Stimulated activated CD4-positive, alpha-beta T cell treated with anti-CD3 and anti-CD28 coated beads, Interleukin-2, amount 100 ng/mL, for 48 hours (primary cell): ENCODE results near the gene PLB1.
"Not testable (repeated sequence)": the region's sequence is repeated elsewhere in the genome, so short reads cannot be mapped to it uniquely, and the experiment has no call there.

Experiments used
- DNase-seq, 2 donors: peaks; one replicate each; pipeline ENCODE4 v3.0.0-alpha.2; 2020

PLB1 gene

DNA sequence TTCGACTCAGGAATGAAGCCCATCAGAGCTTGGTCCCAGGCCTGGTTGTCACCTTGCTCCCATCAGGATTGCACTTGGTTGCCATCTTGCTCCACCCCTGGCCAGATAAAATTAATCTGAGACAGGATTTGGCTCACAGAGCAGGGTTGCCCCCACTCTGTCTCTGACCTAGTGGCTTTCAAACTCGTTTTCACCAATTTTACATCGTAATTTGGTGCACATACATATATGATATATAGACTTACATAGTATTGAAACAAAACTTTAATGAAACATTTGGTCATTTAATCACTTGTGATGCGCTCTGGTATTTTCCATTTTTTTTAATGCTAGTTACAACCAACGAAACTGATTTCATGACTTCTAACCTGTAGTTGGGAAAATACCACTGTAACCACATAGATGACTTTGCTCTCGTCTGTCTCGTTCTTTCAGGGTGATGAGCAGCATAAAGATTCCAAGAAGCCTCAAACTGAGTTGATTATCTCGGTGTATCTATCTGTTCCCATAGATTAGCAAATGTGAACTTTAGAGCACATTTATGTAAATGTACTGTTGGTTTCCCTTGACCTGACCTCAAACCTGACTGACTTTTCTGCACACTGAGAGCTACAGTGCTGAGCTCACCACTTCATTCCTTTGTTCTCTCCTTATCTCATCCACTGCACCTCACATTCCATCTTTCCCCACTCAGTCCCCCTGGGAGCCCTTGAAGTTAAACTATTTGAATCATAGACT, 30.5 kb upstream of the PLB1 start:
- no peak for DNase-seq

DNA sequence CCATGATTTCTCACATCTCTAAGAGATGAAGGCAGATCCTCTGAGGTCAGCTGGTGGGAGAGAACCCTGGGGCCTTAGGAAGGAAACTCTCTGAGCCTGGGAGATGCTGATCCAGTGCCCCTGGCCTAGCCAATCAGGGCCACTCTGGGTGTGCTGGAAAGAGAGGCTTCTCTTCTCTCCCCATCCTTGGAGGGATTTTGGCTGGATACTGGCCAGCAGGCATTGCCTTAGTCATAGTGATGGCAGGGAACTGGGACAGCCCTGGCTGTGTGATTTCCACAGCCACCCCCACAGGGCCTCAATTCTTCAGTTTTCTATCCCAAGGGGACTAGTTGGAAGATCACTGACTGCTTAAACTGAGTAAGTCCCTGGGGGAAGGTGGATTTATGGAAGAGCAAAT, 26.6 kb upstream of the PLB1 start:
- DNase-seq: no peak

DNA sequence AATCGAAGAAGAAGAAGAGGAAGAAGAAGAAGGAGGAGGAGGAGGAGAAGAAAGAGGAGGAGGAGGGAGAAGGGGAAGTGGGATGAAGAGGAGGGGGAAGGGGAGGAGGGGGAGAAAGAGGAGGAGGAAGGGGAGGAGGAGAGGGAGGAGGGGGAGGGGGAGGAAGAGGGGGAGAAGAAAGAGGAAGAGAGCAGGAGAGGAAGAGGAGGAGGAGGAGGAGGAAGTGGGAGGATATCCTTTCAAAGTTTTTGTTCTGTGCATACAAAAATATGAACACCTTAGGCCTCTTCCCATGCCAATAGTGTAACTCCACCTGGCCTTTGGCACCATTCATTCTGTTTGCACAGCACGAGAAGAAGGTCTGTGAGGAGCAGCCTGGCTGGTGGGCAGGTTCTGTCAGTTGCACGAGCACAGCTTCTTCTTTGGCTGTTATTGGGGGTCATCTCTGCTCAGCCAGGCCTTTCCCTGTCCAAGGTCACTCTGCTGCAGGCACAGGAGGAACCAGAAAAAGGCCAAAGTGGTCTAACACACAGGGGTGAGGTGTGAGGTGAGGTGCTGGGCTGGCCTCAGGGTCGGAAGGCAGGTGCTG, 25.8 kb upstream of the PLB1 start:
- DNase-seq: no peak

DNA sequence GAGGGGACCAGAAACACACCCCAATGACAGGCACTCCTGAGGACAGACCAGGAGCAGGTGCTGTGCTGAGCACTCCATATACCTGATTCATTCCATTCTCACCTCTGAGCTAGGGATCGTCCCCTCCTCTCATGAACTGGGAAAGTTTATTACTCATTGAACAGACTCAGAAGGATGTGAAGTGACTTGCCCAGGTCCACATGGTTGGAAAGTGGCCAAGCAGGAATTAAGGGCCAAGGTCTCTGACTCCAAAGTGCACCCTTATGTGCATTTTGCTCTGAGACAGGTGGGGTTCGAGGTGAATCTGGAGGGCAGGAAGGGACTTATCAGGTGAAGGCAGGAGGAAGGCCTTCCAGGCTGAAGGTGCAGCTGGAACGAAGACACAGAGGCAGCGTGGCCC, 25.1 kb upstream of the PLB1 start:
- DNase-seq: no peak

DNA sequence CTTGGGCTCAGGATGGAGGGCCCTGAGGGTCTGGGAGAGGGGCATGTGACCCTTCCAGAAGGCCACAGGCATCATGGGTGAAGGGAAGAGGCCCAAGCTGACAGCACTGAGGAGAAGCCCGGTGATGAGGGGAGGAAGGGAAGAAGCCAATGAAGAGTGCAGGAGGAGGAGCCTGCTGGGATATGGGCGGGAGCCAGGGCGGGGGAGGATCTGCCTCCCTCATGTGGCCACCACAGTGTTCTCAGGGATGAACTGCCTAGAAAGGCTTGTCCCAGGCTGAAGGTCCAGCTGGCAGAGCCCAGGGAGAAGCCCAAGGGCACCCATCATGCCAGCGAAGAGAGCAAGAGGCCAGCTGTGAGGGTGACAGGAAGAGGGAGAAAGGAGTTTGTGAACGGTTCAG, 24.6 kb upstream of the PLB1 start:
- no peak for DNase-seq

DNA sequence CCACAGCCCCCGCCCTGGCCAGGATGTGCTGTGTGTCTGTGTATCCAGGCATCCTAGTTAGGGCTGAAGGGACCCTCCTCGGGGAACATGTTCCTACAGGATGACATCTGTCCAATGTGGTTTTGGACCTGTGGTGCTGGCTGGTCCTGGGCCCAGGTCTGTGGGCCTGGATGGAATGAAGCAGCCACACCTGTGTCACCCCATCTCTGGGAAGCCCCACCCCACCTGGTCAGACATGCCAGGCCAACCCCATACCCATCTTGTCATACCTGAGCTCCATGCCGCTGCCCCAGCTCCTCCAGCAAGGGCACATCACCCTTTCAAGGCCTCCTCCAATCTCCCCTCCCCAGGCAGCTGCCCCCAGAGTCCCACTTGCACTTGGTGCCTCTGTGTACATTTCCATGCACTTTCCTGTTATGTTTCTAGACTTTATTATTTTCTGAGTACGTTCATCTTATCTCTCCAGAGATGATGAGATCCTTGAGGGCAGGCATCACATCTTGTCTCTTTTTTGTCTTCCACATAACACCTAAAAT, 24.1 kb upstream of the PLB1 start:
- no peak for DNase-seq

DNA sequence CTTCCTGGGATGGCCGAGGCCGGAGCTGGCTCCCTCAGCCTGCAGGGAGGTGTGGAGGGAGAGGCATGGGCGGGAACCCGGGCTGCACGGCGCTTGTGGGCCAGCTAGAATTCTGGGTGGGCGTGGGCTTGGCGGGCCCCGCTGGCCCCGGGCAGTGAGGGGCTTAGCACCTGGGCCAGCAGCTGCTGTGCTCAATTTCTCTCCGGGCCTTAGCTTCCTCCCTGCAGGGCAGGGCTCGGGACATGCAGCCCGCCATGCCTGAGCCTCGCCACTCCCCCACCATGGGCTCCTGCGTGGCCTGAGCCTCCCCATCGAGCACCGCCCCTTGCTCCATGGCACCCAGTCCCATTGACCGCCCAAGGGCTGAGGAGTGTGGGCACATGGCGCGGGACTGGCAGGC, 23.2 kb upstream of the PLB1 start:
- not testable (repeated sequence) for DNase-seq

DNA sequence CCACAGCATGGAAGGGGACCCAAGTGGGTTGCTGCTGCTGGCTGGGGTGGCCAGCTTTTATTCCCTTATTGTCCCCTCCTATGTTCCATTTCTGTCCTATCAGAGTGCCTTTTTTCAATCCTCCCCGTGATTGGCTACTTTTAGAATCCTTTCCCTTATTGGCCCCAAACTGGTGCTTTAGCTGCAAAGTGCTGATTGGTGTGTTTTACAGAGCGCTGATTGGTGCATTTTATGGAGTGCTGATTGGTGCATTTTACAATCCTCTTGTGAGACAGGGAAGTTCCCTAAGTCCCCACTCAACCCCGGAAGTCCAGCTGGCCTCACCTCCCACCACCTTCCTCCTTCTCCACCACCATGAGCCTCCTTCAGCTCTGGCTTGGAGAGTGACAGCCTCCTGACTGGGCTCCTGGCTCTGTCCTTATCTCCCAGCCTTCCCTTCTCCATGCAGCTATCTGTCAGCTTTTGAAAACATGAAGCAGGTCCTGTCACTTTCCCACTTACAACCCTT, 20.7 kb upstream of the PLB1 start:
- DNase-seq: no peak

DNA sequence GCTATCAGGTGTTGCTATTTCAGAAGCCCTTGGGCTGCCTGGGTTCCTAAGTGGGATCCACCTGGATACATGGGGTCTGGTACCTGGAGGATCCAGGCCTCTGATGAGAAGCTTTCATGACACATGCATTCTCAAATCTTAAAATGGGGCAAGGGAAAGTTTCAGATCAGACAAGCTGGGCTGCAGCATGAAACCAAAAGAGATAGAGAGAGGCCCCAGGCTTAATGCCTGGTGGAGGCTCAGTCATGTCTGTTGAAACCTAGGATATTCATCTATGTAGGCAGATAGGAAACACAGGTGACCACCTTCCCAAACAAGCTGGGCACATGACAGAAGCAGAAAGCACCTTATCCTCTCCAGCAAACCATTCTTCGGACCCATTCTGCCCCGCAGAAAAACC, 18.8 kb upstream of the PLB1 start:
- no peak for DNase-seq

DNA sequence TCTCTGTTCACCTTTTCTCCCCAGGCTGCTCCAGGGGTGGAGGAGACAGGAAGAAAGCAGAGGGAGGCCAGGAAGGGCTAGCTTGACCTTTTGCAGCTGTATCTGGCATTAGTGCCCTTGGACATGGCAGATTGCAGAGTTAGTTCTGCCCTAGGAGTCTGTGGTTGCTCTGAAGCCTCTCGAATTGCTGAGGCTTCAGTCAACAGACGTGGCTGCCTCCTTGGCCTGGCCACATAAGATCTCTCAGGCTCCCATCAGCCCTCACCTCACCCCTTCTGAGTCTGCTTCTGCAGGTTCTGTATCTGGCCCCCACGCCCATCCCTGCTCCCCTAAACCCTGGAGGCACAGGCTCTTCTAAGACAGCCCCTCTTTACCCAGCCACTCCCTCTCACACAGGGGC, 18.2 kb upstream of the PLB1 start:
- DNase-seq: no peak

DNA sequence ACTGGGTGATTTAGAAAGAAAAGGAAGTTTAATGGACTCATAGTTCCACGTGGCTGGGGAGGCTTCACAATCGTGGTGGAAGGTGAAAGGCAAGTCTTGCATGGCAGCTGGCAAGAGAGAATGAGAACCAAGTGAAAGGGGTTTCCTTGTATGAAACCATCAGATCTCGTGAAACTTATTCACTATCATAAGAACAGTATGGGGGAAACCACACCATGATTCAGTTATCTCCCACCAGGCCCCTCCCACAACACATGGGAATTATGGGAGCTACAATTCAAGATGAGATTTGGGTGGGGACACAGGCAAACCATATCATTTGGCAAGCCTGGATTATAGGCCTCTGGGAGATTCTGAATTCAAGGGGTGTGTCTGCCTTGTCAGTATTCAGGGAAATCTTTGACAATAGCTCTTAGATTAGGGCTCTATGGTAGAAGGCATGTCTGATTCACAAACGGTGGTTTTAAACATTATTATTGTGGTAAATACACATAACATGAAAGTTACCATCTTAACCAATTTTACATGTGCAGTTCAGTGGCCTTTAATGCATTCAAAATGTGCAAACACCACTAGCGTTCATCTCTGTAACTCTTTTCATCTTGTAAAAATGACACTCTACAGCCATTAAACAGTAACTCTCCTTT, 15.3 kb upstream of the PLB1 start:
- DNase-seq: no peak

DNA sequence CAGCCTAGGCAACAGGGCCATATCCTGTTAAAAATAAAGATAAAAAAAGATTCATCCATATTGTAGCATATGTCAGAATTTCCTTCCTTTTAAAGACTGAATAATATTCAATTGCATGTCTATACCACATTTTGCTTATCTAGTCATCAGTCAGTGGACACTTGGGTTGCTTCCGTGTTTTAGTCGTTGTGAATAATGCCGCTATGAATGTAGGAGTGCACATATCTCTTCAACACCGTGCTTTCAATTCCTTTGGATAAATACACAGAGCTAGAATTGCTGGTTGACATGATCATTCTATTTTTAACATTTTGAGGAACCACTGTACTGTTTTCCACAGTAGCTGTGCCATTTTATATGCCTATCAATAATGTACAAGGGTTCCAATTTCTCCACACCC, 14.0 kb upstream of the PLB1 start:
- DNase-seq: no peak

DNA sequence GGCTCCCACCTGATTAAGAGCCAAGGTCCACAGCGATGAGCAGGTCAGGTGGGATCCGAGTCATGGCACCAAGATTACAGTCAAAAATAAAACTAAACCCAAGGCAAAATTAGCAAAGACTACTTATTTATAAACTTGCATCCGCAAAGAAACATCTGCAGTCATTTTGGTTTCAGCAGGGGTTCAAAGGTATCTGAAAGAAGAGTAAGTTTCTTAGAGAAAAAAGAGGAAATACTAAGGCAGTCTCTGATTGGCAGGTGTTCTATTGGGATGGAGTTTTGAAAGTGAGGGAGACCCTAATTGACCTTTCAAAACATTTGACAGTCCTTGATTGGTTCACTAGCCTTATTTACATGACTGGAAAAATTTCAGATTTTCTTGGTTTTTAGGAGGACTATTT, 11.0 kb upstream of the PLB1 start:
- DNase-seq: no peak

DNA sequence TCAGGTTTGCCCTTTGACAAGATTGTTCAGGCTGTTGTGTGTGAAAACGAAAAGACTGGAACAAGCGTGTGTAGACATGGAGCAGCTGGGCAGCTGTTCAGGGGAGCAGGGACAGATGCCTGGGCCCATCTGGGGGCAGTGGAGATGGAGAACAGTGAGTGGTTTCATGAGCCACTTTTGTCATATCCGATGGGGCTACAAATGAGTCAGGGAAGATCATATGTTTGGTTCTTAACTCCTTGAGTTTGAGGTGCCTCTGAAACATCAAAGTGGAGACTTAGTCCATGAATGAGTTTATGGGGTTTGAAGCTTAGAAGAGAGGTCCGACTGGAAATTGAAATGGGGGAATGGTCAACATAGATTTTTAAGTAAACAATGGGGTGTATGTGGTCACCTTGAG, 9.3 kb upstream of the PLB1 start:
- no peak for DNase-seq

DNA sequence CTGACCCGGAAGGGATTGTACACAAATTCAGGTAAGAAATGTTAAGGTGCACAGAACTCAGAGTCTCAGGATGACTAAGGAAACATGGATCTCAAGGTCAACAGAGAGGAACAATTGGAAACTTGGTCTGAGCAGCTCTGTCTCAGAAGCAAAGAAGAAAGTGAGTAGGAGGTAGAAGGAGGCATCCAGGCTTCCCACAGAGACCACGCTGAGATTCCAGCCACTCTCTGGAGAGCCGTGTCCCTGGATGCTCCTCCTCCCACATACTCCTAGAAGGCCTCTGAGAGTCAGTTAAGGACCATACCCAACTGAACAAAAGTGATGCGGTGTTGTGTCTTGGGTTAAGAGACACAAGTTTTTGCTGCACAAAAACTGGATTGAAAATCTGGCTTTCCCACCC, 8.6 kb upstream of the PLB1 start:
- no peak for DNase-seq

DNA sequence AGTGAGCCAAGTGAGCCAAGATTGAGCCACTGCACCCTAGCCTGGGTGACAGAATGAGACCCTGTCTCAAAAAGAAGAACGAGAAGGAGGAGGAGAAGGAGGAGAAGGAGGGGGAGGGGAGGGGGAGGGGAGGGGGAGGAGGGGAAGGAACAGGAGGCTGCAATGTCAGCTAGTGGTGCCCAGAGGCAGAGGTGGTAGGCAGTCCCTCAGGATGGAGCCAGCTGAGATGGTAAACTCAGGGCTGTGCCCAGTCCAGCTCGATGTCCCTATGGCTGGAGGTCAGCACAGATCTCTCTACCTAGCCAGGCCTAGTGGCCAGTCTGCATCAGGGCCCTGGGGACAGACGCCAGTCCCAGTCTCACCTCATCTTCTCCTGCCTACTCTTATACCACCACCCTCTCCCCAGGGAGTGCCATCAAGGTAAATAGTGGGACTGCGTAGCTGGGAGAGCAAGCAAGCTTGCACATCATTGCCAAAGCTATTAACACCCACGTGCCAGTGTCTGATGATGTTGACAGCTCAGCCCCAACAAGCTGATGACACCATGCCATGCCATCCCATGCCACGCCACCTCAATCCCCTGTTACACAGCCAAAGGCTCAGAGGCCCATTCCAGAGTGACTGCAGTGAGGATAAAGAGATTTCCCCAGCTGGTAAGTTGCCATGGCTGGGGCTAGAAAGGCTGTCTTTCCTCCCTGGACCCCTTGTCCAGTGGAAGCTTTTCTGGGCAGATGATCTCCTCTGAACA, 7.6 kb upstream of the PLB1 start:
- DNase-seq: no peak

DNA sequence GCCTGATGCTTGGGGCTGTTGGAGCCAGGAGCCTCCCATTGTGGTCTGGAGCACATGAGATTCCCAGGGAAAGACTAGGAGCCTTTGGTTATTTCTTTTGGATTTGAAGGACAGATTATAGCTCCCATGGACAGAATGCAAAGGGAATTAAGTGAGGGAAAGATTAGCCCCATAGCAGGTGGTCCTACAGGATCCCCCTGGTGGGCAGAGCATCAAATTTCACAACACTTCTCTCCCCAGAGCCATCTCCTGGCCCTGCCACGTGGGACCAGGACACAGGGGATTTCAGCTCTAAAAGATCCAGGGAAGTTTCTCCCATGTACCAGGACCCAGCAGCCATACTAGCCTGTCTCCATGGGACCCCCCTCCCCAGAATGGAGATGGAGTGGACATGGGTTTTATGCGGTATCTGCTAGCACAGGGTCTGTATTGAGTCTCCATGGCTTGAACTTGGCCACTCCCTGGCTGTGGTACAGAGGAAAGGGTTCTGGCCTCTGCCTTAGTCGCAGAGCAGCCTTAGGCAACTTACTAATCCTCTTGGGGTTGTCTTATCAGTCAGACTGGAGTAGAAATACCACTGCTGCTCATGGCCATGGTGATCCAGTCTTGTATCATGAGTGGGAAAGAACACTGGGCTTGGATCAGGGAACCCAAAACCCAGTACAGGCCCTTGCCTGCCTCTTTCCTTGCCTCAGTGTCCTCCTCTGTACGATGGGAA, 6.8 kb upstream of the PLB1 start:
- DNase-seq: no peak

DNA sequence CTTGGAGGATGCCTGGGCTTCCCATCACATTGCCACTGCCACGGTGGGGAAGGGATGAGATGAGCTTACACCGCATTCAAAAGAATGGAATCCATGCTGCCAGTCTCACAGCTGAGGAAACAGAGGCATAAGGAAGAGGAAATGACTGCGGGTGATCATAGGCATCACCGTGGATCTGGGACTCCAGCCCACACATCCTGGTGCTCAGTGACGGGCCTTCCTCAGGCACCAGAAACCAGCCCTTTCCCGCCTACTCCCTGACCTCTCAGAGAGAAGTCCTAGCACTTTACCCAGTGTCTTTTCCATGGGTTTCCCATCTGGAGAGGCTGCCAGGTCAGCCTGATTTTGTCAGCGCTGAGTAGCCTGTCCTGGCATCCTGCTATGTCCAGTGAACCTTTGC, 5.3 kb upstream of the PLB1 start:
- no peak for DNase-seq

DNA sequence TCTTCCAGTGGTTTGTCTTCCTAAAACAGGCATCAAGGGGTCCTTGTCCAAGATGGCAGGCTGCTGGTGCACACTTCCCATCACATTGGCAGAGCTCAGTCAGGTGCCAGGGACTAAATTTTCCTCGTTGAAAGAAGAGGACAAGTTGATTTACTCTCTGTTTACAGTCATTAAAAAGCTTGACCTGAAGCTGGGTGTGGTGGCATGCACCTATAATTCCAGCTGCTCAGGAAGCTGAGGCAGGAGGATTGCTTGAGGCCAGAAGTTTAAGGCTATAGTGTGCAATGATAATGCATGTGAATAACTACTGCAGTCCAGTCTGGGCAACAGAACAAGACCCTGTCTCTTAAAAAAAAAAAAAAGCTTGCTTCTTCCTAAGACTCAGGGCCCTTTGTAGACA, 3.6 kb upstream of the PLB1 start:
- no peak for DNase-seq

DNA sequence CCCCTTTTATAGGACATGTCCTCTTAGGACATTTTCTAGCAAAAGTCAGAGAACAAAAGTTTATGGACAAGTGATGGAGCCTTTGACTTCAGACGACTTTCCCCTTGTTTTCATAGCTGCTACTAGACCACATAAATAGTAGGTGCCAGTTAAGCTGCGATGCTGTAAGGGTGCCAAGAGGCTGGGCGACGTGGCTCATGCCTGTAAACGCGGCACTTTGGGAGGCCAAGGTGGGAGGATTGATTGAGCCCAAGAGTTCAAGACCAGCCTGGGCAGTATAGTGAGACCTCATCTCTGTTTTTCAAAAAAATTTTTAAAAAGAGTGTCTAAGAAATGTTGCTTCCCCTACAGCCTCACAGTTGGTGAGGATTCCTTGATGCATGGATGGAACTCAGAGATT, 2.2 kb upstream of the PLB1 start:
- no peak for DNase-seq

DNA sequence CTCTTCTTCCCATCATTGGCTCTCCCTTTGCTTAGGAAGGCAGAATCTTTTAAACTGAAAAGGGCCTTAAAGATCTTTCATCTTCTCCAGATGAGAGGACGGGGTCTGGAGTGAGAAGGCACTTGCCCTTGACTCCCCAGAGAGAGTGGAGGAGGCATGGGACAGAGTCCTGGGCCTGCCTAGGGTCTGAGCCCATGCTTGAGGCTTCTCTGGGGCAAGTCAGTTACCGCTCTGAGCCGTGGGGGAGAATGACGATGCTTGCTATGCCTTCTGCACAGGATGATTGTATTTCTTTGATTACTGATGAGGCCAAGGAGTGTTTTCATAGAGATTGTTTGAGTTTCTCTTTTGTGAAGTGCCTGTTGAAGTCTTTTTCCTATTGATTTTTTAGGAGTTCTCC, 921 bp downstream of the PLB1 start:
- no peak for DNase-seq

DNA sequence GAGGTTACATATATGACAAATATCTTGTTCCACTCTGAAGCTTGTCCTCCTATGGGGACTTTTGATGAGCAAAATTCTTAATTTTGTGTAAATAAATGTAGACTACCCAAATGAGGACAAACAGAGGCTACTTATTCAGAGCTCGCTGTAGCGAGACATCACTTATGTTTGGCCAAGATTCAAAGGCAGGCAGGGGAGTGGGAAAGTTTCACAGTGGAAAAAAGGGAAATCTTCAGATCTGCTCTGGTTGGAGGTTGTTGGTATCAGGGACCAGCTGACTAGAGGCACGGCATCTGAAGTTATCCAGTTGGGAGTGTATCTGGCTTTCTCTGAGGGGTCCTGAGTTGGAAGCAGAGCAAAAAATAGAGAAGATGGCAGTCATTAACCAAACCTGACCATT, 1.3 kb downstream of the PLB1 start:
- no peak for DNase-seq

DNA sequence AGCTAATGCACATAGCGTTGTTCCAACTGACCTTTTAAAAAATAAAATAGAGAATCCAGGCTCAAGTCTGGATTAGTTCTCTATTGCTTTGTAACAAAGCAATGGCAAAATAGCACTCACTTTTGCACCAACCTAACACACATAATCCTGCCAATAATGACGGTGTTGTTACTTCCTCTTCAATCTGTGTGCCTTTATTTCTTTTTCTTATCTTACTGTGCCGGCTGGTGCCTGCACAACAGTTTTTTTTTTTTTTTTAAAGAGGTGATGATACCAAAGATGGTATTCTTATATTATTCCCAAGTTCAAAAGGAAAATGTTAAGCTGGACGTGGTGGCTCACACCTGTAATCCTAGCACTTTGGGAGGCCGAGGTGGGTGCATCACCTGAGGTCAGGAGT, 3.4 kb downstream of the PLB1 start:
- DNase-seq: no peak
